IPS-20b (cell line): ENCODE data around the gene IGF1R.

Experiments used
- H3K27ac ChIP-seq: one replicate; pipeline ENCODE4 v1.5.1; 2013; ENCODE audit warnings: low read length
- H3K27me3 ChIP-seq: 2 replicates; pipeline ENCODE4 v1.6.1; 2013; ENCODE audit warnings: mild to moderate bottlenecking, low read length, inconsistent platforms; ENCODE audit not compliant: insufficient read depth
- H3K36me3 ChIP-seq: 2 replicates; pipeline ENCODE4 v1.6.1; 2013; ENCODE audit warnings: low read depth, mild to moderate bottlenecking, inconsistent platforms, low read length, moderate library complexity; ENCODE audit not compliant: insufficient read depth
- H3K4me1 ChIP-seq: 2 replicates; pipeline ENCODE4 v1.6.1; 2013; ENCODE audit warnings: mild to moderate bottlenecking, control low read depth, inconsistent platforms, low read length, moderate library complexity; ENCODE audit not compliant: insufficient read depth
- H3K4me3 ChIP-seq: 2 replicates; pipeline ENCODE4 v1.5.1; 2013; ENCODE audit warnings: mild to moderate bottlenecking, low read length, inconsistent platforms
- H3K9ac ChIP-seq: 2 replicates; pipeline ENCODE4 v1.6.1; 2013; ENCODE audit warnings: low read depth, mild to moderate bottlenecking, inconsistent platforms, low read length, moderate library complexity
- H3K9me3 ChIP-seq: 2 replicates; pipeline ENCODE4 v1.6.1; 2013; ENCODE audit warnings: mild to moderate bottlenecking, low read depth, low read length, inconsistent platforms; ENCODE audit not compliant: insufficient read depth

The IGF1R gene

DNA sequence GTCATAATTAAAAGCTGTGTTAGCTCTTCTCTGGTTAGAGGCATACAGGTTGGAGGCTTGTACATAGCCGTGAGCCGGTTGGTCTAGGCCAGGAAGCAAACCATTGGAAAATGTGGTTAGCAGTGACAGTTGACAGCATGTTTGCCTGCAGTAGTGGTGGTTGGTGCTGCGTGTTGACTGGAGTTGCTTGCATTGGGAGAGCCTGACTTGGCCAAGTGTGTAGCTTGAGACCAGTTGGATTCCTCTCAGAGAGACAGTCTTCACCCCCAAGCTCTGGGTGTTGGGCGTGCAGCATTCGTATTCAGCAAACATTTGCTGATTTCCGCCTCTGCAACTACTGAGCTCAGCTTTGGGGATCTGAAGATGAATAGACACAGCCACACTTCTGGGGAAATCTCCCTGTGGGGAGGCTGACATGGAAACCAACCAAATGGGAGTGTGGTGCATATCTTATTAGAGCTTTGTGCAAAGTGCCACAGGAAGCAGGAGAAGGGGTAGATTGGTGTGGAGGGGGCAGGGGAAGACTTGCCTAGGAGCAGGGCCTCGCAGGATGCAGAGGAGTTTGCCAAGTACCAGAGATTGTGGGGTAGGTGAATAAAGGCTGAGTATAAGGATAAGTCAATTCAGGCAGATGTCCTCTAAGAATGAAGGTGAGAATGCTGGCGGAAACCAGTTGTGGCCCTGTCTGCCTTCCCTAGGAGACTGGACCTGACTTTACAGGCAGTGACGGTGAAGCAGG, 83.5 kb downstream of the IGF1R start:
- Histone ChIP-seq H3K9me3 (no peaks in the 10 kb centered on the region), H3K27ac (no peak overlapping the region), H3K36me3 (no peaks in the 10 kb centered on the region), H3K4me1 (peaks cover 56% of the 10 kb centered on the region), H3K9ac (no peak overlapping the region), H3K4me3 (no peak overlapping the region), H3K27me3 (no peaks in the 10 kb centered on the region)

DNA sequence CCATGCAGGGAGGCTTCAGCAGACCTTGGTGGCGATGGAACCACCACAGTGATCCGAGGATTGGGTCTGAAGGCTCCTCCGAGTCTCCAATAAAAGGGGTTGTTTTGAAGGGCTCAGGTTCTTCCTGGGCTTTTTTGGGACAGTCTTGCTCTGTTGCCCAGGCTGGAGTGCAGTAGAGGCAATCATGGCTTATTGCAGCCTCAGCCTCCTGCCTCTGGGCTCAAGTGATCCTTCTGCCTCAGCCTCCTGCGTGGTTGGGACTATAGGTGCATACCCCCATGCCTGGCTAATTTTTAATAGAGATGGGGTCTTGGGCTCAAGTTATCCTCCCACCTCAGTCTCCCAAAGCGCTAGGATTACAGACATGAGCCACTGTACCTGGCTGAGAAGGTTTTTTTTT, 84.8 kb downstream of the IGF1R start:
- Histone ChIP-seq H3K4me3 (no peak overlapping the region), H3K9me3 (no peaks in the 10 kb centered on the region), H3K36me3 (no peaks in the 10 kb centered on the region), H3K27me3 (no peaks in the 10 kb centered on the region), H3K27ac (no peak overlapping the region), H3K4me1 (peaks cover 51% of the 10 kb centered on the region), H3K9ac (no peak overlapping the region)

GRCh38 chr15:98734466-98735199, 86.3 kb downstream of the IGF1R start:
- no peak overlapping the region for H3K4me3 ChIP-seq
- no peak overlapping the region for H3K9ac ChIP-seq
- no peaks in the 10 kb centered on the region for H3K27me3 ChIP-seq
- H3K36me3 ChIP-seq, result no peaks in the 10 kb centered on the region
- peaks cover 42% of the 10 kb centered on the region for H3K4me1 ChIP-seq
- no peak overlapping the region for H3K27ac ChIP-seq
- no peaks in the 10 kb centered on the region for H3K9me3 ChIP-seq

- H3K9ac ChIP-seq, result no peak overlapping the region
- no peaks in the 10 kb centered on the region for H3K27me3 ChIP-seq
- H3K4me1 ChIP-seq, result peaks cover 43% of the 10 kb centered on the region
- no peaks in the 10 kb centered on the region for H3K36me3 ChIP-seq
- no peaks in the 10 kb centered on the region for H3K9me3 ChIP-seq
- no peak overlapping the region for H3K4me3 ChIP-seq
- no peak overlapping the region for H3K27ac ChIP-seq
These were observed 87.0 kb downstream of the IGF1R start for GRCh38 chr15:98735304-98735703.

- Histone ChIP-seq H3K4me3 (no peak overlapping the region), H3K9ac (no peak overlapping the region), H3K36me3 (no peaks in the 10 kb centered on the region), H3K4me1 (peaks cover 46% of the 10 kb centered on the region), H3K27me3 (no peaks in the 10 kb centered on the region), H3K27ac (no peak overlapping the region), H3K9me3 (no peaks in the 10 kb centered on the region)
These were observed 87.7 kb downstream of the IGF1R start for GRCh38 chr15:98735895-98736617.

DNA sequence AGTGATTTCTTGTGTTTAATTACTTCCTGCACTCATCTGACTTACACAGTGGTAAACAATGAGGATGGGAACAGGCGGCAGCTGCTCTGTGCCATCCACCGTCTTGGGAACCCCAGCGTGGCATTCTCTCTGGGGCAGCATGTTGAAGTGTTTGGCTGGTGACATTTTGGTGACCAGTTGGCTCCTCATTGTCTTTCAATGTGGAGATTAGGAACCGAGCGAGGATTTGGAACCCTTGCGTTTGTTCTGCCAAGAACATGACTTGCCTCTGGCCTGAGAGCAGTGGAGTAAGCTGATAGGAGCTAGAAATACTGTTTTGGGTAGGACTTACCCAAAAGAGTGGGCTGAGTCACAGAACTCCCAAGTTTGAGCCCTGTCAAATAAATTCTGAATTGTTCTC, 88.8 kb downstream of the IGF1R start:
- H3K4me3 ChIP-seq, result no peak overlapping the region
- H3K9ac ChIP-seq, result no peak overlapping the region
- H3K27me3 ChIP-seq, result no peaks in the 10 kb centered on the region
- H3K9me3 ChIP-seq, result no peaks in the 10 kb centered on the region
- peaks cover 37% of the 10 kb centered on the region for H3K4me1 ChIP-seq
- H3K36me3 ChIP-seq, result no peaks in the 10 kb centered on the region
- no peak overlapping the region for H3K27ac ChIP-seq

GRCh38 chr15:98737721-98738120, 89.4 kb downstream of the IGF1R start:
- no peaks in the 10 kb centered on the region for H3K36me3 ChIP-seq
- H3K27ac ChIP-seq, result no peak overlapping the region
- no peaks in the 10 kb centered on the region for H3K9me3 ChIP-seq
- no peaks in the 10 kb centered on the region for H3K27me3 ChIP-seq
- peaks cover 32% of the 10 kb centered on the region for H3K4me1 ChIP-seq
- H3K4me3 ChIP-seq, result no peak overlapping the region
- H3K9ac ChIP-seq, result no peak overlapping the region

- Histone ChIP-seq H3K9me3 (no peaks in the 10 kb centered on the region), H3K9ac (no peak overlapping the region), H3K27ac (no peak overlapping the region), H3K4me1 (peaks cover 32% of the 10 kb centered on the region), H3K27me3 (no peaks in the 10 kb centered on the region), H3K4me3 (no peak overlapping the region), H3K36me3 (no peaks in the 10 kb centered on the region)
These were observed 90.5 kb downstream of the IGF1R start for GRCh38 chr15:98738689-98739401.

GRCh38 chr15:98740295-98740694, 92.0 kb downstream of the IGF1R start:
- Histone ChIP-seq H3K9ac (no peak overlapping the region), H3K36me3 (no peaks in the 10 kb centered on the region), H3K4me3 (no peak overlapping the region), H3K27ac (no peak overlapping the region), H3K4me1 (peaks cover 24% of the 10 kb centered on the region), H3K9me3 (no peaks in the 10 kb centered on the region), H3K27me3 (no peaks in the 10 kb centered on the region)

- H3K9ac ChIP-seq, result no peak overlapping the region
- no peaks in the 10 kb centered on the region for H3K27me3 ChIP-seq
- peaks cover 28% of the 10 kb centered on the region for H3K4me1 ChIP-seq
- H3K36me3 ChIP-seq, result no peaks in the 10 kb centered on the region
- H3K9me3 ChIP-seq, result no peaks in the 10 kb centered on the region
- no peak overlapping the region for H3K27ac ChIP-seq
- no peak overlapping the region for H3K4me3 ChIP-seq
These were observed 92.6 kb downstream of the IGF1R start for GRCh38 chr15:98740963-98741362.

DNA sequence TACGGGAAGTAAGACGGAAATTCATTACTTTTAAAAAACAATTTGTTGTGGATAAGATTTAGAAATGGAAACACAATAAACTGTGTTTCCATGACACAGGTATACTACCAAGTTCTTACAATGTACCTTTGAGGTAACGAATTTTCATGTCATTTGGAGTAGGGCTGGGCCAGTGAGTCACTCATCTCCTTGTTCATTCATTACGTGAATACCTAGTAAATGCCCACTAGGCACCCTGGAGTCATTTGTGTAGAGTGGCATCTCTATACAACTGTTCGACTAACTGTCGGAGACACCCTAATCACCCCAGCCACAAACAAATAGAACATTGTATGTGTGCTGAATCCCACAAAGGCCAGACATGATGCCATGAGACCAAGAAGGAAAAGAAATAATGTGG, 94.8 kb downstream of the IGF1R start:
- Histone ChIP-seq H3K9me3 (no peaks in the 10 kb centered on the region), H3K27ac (no peak overlapping the region), H3K36me3 (no peaks in the 10 kb centered on the region), H3K27me3 (no peaks in the 10 kb centered on the region), H3K4me3 (no peak overlapping the region), H3K9ac (no peak overlapping the region), H3K4me1 (peaks cover 24% of the 10 kb centered on the region)
